ENCODE measurements around the gene RALGPS1.

DNA sequence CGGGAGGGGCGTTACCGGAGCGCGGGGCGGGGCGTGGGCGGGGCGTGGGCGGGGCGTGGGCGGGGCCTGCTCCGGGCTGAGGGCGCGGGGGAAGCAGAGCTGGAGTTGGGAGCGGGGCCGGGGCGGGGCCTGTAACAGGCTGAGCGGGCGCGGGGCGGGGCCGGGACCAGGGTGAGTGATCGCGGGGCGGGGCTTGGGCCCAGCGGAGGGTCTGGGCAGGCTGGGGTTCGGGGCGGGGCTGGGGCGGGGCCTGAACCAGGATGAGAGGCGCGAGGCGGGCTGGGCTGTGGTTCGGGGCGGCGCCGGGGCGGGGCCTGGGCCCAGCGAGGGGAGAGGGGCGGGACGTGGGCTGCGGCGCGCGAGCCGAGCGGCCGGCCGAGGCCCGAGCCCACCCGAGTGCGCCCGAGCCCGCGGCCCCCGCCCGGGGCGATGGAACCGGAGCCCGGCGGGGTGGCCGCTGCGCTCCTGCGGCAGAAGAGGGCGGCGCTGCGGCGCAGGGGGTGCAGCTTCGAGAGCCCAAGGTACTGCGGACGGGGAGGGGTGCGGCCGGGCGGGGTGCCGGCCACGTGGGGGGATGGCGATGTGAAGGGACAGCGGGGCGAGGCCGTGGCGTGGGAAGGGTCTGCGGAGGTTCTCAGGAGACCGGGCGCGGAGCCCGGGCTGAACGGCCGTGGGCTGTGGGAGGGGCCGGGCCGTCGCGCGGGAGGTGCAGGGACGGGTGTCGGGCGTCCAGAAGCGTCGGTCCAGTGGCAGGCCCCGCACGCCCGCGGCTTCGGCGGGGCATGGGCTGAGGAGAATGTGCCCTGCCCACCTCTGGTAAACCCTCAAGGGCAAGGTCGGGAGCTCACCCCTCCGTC is 310.5 kb downstream of the RALGPS1 start:
- TF ChIP-seq, protein P1, sequence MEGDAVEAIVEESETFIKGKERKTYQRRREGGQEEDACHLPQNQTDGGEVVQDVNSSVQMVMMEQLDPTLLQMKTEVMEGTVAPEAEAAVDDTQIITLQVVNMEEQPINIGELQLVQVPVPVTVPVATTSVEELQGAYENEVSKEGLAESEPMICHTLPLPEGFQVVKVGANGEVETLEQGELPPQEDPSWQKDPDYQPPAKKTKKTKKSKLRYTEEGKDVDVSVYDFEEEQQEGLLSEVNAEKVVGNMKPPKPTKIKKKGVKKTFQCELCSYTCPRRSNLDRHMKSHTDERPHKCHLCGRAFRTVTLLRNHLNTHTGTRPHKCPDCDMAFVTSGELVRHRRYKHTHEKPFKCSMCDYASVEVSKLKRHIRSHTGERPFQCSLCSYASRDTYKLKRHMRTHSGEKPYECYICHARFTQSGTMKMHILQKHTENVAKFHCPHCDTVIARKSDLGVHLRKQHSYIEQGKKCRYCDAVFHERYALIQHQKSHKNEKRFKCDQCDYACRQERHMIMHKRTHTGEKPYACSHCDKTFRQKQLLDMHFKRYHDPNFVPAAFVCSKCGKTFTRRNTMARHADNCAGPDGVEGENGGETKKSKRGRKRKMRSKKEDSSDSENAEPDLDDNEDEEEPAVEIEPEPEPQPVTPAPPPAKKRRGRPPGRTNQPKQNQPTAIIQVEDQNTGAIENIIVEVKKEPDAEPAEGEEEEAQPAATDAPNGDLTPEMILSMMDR (IDR thresholded peaks at IDR 0.05) = peak in 1 of 6 experiments; percentile 8
- TF ChIP-seq POLR2A (IDR thresholded peaks at IDR 0.05) = peak in 1 of 2 donors; percentile 21
